ENCODE data around the gene GKN2. TPM values are rescaled to one million over a fixed set of nuclear protein-coding genes. Genes with fewer than 3 reads are reported as not detected.

Gene GKN2
- total RNA-seq, 1 experiment from 2014 or later: not detected

DNA sequence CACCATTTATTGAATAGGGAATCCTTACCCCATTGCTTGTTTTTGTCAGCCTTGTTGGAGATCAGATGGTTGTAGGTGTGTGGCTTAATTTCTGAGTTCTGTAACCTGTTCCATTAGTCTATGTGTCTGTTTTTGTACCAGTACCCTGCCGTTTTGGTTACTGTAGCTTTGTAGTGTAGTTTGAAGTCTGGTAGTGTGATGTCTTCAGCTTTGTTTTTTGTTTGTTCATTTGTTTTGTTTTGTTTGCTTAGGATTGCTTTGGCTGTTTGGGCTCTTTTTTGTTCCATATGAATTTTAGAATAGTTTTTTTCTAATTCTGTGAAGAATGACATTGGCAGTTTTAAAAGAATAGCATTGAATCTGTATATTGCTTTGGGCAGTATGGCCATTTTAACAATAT is 12.7 kb downstream of the GKN2 start:
- H3K14ac ChIP-seq (ENCODE audit: insufficient read depth, low read length): no peak overlapping the region
- peaks cover 12 to 13% of the 10 kb centered on the region in 2 experiments for H3K4me1 Mint-ChIP-seq
- no peaks in the 10 kb centered on the region for H4K20me1 ChIP-seq (ENCODE audit: control insufficient read depth, insufficient read depth, insufficient read length)
- H3K27ac Mint-ChIP-seq: no peak overlapping the region
- no peak overlapping the region for H4K8ac ChIP-seq (replicated peaks; ENCODE audit: insufficient read length, low read depth, low read length)
- no peak overlapping the region for H4K5ac ChIP-seq (ENCODE audit: insufficient read length, low read depth, low read length)
- H3K23ac ChIP-seq (ENCODE audit: insufficient read length, low read depth, low read length): no peak overlapping the region
- H2BK5ac ChIP-seq (ENCODE audit: insufficient read length, low read length): no peak overlapping the region
- H2AK5ac ChIP-seq (ENCODE audit: insufficient read length, low read length): no peak overlapping the region
- no peak overlapping the region for H2BK12ac ChIP-seq (ENCODE audit: insufficient read length, low read depth, low read length)
- no peaks in the 10 kb centered on the region for H3K4me1 ChIP-seq (ENCODE audit: insufficient read depth, low read length)
- no peak overlapping the region for H2BK20ac ChIP-seq (ENCODE audit: low read depth, low read length, poor library complexity, severe bottlenecking)
- no peaks in the 10 kb centered on the region for H3K79me1 ChIP-seq (ENCODE audit: insufficient read depth, low read depth, low read length, poor library complexity, severe bottlenecking)
- H3K27me3 Mint-ChIP-seq (ENCODE audit: low read depth): peaks cover 7% of the 10 kb centered on the region
- H3K4ac ChIP-seq (ENCODE audit: low read depth, low read length): no peak overlapping the region
- TF ChIP-seq, protein P1, sequence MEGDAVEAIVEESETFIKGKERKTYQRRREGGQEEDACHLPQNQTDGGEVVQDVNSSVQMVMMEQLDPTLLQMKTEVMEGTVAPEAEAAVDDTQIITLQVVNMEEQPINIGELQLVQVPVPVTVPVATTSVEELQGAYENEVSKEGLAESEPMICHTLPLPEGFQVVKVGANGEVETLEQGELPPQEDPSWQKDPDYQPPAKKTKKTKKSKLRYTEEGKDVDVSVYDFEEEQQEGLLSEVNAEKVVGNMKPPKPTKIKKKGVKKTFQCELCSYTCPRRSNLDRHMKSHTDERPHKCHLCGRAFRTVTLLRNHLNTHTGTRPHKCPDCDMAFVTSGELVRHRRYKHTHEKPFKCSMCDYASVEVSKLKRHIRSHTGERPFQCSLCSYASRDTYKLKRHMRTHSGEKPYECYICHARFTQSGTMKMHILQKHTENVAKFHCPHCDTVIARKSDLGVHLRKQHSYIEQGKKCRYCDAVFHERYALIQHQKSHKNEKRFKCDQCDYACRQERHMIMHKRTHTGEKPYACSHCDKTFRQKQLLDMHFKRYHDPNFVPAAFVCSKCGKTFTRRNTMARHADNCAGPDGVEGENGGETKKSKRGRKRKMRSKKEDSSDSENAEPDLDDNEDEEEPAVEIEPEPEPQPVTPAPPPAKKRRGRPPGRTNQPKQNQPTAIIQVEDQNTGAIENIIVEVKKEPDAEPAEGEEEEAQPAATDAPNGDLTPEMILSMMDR (conservative IDR thresholded peaks at IDR 0.05): no peak
- H2BK15ac ChIP-seq (ENCODE audit: low read depth, low read length): no peak overlapping the region
- H3K18ac ChIP-seq (ENCODE audit: insufficient read length, low read depth, low read length): no peak overlapping the region
- H3K4me2 ChIP-seq (ENCODE audit: insufficient read depth, insufficient read length, low read length): no peak overlapping the region
- H3K36me3 Mint-ChIP-seq (ENCODE audit: insufficient read depth in 1 of 3, low read depth in 3 of 3): no peaks in the 10 kb centered on the region
- no peak for DNase-seq
- H4K91ac ChIP-seq (ENCODE audit: insufficient read length, low read depth, low read length): no peak overlapping the region
- no CpG with 5 or more reads among the region's 1 CpG for WGBS (ENCODE audit: extremely low coverage, insufficient read length, low lambda C conversion rate)
- peaks cover 3 to 7% of the 10 kb centered on the region in 2 experiments; a peak in 2 of 5 replicates for H3K9me3 Mint-ChIP-seq
- no peak overlapping the region for H2BK120ac ChIP-seq (ENCODE audit: low read depth, low read length, poor library complexity, severe bottlenecking)
- no peaks in the 10 kb centered on the region for H3K27me3 ChIP-seq (ENCODE audit: insufficient read depth, low read length)
- no peaks in the 10 kb centered on the region for H3K9me3 ChIP-seq (ENCODE audit: control insufficient read depth, low read depth, low read length)
- H3K56ac ChIP-seq (ENCODE audit: insufficient read length, low read depth, low read length): no peak overlapping the region
- H3K79me2 ChIP-seq (ENCODE audit: insufficient read depth, low read length): no peaks in the 10 kb centered on the region
- no peak overlapping the region for H3T11ph ChIP-seq (ENCODE audit: low read length)
- H3K9ac ChIP-seq (ENCODE audit: extremely low read depth, insufficient read length, low read length): no peak overlapping the region
- H3K4me3 Mint-ChIP-seq: no peak overlapping the region
- no peak overlapping the region for H2AFZ ChIP-seq (ENCODE audit: low read length)
- H3K27ac ChIP-seq (ENCODE audit: insufficient read length, low read depth, low read length): no peak overlapping the region
- H3K23me2 ChIP-seq (ENCODE audit: insufficient read length, low read depth, low read length, poor library complexity, severe bottlenecking): no peaks in the 10 kb centered on the region

All from H9 (cell line).